A673 (cell line): ENCODE measurements around the gene SRXN1. TPM values are rescaled to one million over a fixed set of nuclear protein-coding genes. Genes with fewer than 3 reads are reported as not detected.

Experiments used
- BruUV-seq: library from RNA; stranded (reverse); fragments of 400-500 nt; replicated peaks from 2 replicates; lab custom pipeline; 2021; lab: Mats Ljungman, UMichigan
- CTCF ChIA-PET: fragments of 300-600 bp; sonication (Branson Sonifier 250); formaldehyde crosslinking; loops from one replicate; lab custom pipeline; 2022; ENCODE audit warnings: antibody characterized with exemption; lab: Charles Lee
- POLR2A ChIA-PET: fragments of 300-600 bp; sonication (Branson Sonifier 250); formaldehyde crosslinking; loops from one replicate; lab custom pipeline; 2022; ENCODE audit warnings: antibody characterized with exemption; ENCODE audit not compliant: low non-redundant PET; lab: Charles Lee
- DNase-seq: peaks from one replicate; pipeline ENCODE4 v3.0.0-alpha.2; 2015; ENCODE audit warnings: low spot score
- H3K27ac ChIP-seq: fragments of 200-600 bp; sonication (generic); 2 replicates; pipeline ENCODE4 v1.5.1; 2016; ENCODE audit warnings: mixed run types, low read depth, mild to moderate bottlenecking, mixed read lengths, antibody characterized with exemption, low read length; ENCODE audit not compliant: poor library complexity, severe bottlenecking
- H3K27me3 ChIP-seq: fragments of 200-600 bp; sonication (generic); replicated peaks from 2 replicates; pipeline ENCODE4 v1.6.1; 2017; ENCODE audit warnings: mixed run types, low read depth, mild to moderate bottlenecking, mixed read lengths, antibody characterized with exemption, low read length; ENCODE audit not compliant: insufficient read depth, poor library complexity
- H3K36me3 ChIP-seq: fragments of 200-600 bp; sonication (generic); 2 replicates; pipeline ENCODE4 v1.6.1; 2016; ENCODE audit warnings: mixed run types, mild to moderate bottlenecking, mixed read lengths, antibody characterized with exemption, low read length; ENCODE audit not compliant: insufficient read depth, poor library complexity, severe bottlenecking
- H3K4me1 ChIP-seq: fragments of 200-600 bp; sonication (generic); 2 replicates; pipeline ENCODE4 v1.6.1; 2017; ENCODE audit warnings: mixed run types, mild to moderate bottlenecking, mixed read lengths, antibody characterized with exemption, low read length; ENCODE audit not compliant: insufficient read depth, poor library complexity, severe bottlenecking
- H3K4me3 ChIP-seq: fragments of 200-600 bp; sonication (generic); 2 replicates; pipeline ENCODE4 v1.5.1; 2016; ENCODE audit warnings: low read depth, mixed run types, mild to moderate bottlenecking, mixed read lengths, low read length; ENCODE audit not compliant: poor library complexity, severe bottlenecking
- H3K9me3 ChIP-seq: fragments of 200-600 bp; sonication (generic); 2 replicates; pipeline ENCODE4 v1.6.1; 2016; ENCODE audit warnings: mixed run types, low read depth, mild to moderate bottlenecking, mixed read lengths, antibody characterized with exemption, low read length; ENCODE audit not compliant: poor library complexity, severe bottlenecking
- EZH2 ChIP-seq: fragments of 200-600 bp; sonication (generic); IDR thresholded peaks from 2 replicates; pipeline ENCODE4 v1.6.1; 2017; ENCODE audit warnings: borderline replicate concordance, low read depth, mild to moderate bottlenecking, mixed read lengths, antibody characterized with exemption, low read length; ENCODE audit not compliant: poor library complexity, severe bottlenecking
- intact Hi-C: fragments of 100-400 bp; cut with micrococcal nuclease; formaldehyde crosslinking; loops from one replicate; pipeline ENCODE4 v1.10.0; 2022; ENCODE audit not compliant: unreplicated experiment
- total RNA-seq: library from RNA; stranded (reverse); gene quantifications from 2 replicates; pipeline ENCODE4 v1.2.3, GENCODE V29; 2021
- TF ChIP-seq, protein P1 (sequence below): fragments of 300-800, 200-600 bp; sonication (generic); conservative IDR thresholded peaks from 2 replicates; pipeline ENCODE4 v1.5.1; 2017; ENCODE audit warnings: low read depth, mild to moderate bottlenecking, antibody characterized with exemption, low read length, moderate library complexity, mixed read lengths

SRXN1 gene
- total RNA-seq, 1 experiment from 2014 or later = 11.5 TPM

DNA sequence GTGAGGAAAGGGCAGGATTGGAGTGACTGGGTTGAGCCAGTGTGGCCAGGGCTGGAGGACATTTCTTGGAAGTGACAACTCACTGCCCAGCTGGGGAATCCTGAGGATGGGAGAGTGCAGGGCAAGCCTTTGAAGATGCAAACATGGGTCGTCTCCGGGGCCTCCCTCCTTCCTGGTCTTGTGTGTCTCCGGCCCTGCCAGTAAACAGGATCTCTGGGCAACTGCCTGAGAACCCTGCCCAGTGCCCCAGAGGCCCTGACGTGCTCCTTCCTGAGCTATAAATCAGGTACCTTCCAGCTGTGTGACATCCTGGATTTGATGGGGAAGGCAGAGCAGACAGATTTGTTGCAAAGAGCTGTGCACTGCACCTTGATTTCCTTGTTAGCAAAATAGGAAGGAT is 30.0 kb downstream of the SRXN1 start:
- peaks cover 3% of the 10 kb centered on the region for H3K27me3 ChIP-seq
- no peak for DNase-seq
- no TSS peak for BruUV-seq
- no peak overlapping the region for H3K4me3 ChIP-seq
- no peak overlapping the region for H3K27ac ChIP-seq
- POLR2A ChIA-PET = no interaction called here
- intact Hi-C loops = no loop called here
- no peaks in the 10 kb centered on the region for H3K36me3 ChIP-seq
- H3K9me3 ChIP-seq = no peaks in the 10 kb centered on the region
- TF ChIP-seq, protein P1, sequence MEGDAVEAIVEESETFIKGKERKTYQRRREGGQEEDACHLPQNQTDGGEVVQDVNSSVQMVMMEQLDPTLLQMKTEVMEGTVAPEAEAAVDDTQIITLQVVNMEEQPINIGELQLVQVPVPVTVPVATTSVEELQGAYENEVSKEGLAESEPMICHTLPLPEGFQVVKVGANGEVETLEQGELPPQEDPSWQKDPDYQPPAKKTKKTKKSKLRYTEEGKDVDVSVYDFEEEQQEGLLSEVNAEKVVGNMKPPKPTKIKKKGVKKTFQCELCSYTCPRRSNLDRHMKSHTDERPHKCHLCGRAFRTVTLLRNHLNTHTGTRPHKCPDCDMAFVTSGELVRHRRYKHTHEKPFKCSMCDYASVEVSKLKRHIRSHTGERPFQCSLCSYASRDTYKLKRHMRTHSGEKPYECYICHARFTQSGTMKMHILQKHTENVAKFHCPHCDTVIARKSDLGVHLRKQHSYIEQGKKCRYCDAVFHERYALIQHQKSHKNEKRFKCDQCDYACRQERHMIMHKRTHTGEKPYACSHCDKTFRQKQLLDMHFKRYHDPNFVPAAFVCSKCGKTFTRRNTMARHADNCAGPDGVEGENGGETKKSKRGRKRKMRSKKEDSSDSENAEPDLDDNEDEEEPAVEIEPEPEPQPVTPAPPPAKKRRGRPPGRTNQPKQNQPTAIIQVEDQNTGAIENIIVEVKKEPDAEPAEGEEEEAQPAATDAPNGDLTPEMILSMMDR = no peak
- TF ChIP-seq EZH2 = no peak
- CTCF ChIA-PET = interaction anchor here (1.3 kb wide), 1 partner anchor 22 kb away, joined by 3 read pairs; no protein-coding TSS in a partner anchor
- H3K4me1 ChIP-seq = no peaks in the 10 kb centered on the region

GRCh38 chr20:622161-622560 is 30.8 kb downstream of the SRXN1 start:
- ChIA-PET CTCF (no interaction called here), POLR2A (no interaction called here)
- DNase-seq = no peak
- peaks cover 9% of the 10 kb centered on the region for H3K27me3 ChIP-seq
- no peaks in the 10 kb centered on the region for H3K9me3 ChIP-seq
- no peak overlapping the region for H3K4me3 ChIP-seq
- H3K27ac ChIP-seq = no peak overlapping the region
- TF ChIP-seq EZH2 = no peak
- TF ChIP-seq, protein P1 = no peak
- intact Hi-C loops = no loop called here
- no peaks in the 10 kb centered on the region for H3K4me1 ChIP-seq
- H3K36me3 ChIP-seq = no peaks in the 10 kb centered on the region
- BruUV-seq = no TSS peak

DNA sequence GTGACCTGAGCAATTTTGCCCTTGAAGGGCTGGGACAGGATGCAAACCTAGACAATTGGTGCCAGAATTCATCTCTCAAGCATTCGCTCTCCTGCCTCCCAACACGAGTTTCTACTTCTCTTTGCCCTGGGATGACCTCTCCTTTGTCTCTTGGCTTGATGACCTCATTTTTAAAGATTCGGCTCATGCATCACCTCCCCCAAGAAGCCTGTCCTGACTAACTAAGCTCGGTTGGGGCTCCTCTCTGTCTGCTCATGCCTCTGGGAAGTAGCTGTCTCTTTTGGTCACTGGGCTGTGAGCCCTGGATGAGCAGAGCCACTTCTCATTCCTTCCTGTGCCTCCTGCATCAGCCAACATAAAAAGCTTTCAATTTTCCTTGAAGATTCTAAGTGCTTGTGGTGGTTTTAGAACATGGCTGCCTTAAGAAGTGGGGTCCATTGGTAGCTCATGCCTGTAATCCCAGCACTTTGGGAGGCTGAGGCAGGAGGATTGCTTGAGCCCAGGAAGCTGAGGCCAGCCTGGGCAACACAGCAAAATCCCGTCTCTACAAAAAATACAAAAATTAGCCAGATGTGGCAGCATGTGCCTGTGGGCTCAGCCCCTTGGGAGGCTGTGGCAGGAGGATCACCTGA is 31.8 kb downstream of the SRXN1 start:
- Histone ChIP-seq H3K4me1 (no peaks in the 10 kb centered on the region), H3K36me3 (no peaks in the 10 kb centered on the region), H3K27ac (no peak overlapping the region), H3K4me3 (no peak overlapping the region), H3K27me3 (peaks cover 10% of the 10 kb centered on the region), H3K9me3 (no peaks in the 10 kb centered on the region)
- TF ChIP-seq, protein P1 = no peak
- TF ChIP-seq EZH2 = no peak
- no TSS peak for BruUV-seq
- ChIA-PET CTCF (interaction anchor here (0.6 kb wide), 1 partner anchor 15 kb away, joined by 4 read pairs; no protein-coding TSS in a partner anchor), POLR2A (no interaction called here)
- no peak for DNase-seq
- intact Hi-C loops = no loop called here
